HUDEP-2 (cell line): ENCODE results near the gene GMDS.

ENCODE experiments used
- DNase-seq, 76 experiments: peaks; one replicate each; lab custom pipeline; 2025; ENCODE audit not compliant: unreplicated experiment in 76 of 76; lab: John Stamatoyannopoulos, UW

The GMDS gene

DNA sequence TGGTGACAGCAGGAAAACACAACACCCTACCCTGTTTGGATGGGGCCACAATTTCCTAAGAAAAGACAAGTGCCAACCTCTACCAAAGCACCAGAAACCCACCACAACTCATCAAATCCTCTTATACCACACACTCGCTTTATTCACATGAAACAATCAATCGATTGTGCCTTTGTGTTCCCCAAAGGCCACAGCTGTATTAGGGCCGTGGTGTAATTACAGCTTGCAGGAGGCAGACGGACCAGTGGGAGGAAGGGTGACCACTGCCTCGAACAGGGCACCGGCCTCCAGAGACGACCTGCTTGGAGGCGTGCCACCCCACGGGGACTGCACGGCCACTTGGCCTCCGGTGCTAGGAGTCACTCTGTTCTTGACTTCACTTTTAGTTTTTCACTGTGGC, 371.6 kb downstream of the GMDS start:
- no peak for DNase-seq

DNA sequence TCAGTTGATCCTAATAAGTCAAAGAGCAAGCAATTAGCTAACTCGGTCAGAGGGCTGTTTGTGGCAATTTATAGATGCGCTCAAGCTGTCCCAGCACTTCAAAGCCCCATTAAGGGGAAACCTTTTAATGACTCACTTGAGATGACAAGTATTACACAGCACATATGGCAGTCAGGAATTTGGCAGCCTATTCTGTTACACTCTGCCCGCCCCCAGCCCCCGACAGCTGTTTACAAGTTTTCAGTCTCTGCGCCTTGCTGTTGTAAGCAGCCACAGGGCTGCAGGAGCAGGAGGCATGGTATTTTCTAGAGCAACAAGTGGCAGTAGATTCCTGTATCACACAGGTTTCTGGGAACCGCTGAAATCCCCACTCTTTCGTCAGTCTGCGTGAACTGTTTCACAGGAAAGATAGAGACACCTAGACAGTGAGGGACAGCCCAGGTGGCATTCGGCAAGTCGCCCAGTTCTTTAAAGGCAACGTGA, 372.7 kb downstream of the GMDS start:
- no peak for DNase-seq

DNA sequence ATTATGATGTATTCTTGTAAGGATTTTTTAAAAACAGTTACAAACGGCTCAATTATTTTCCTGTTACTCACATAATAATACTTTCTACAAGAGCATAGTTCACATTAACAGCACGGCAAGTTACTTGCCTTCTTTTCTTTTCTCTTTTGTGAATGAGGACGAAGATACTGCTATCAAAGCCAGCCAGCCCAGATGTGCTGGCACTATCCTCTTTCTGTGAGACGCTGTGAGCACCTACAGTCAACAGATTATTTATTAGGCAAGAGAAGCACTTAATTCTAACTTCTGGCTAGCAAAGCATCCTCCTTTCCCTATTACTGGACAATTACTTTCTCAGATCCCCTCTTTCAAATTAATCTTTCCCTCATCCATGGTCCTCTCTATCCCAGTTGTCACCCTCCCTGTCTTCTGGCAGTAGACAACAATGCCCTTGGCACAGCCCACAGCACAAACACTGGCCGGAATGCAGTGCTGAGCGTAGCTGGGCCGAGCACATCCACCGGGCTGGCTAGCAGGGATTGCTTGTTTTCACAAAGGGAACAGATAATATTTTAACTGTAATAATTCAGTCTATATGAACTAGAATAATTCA, 373.6 kb downstream of the GMDS start:
- DNase-seq, result no peak

GRCh38 chr6:1870932-1871331, 374.5 kb downstream of the GMDS start:
- DNase-seq, result no peak

DNA sequence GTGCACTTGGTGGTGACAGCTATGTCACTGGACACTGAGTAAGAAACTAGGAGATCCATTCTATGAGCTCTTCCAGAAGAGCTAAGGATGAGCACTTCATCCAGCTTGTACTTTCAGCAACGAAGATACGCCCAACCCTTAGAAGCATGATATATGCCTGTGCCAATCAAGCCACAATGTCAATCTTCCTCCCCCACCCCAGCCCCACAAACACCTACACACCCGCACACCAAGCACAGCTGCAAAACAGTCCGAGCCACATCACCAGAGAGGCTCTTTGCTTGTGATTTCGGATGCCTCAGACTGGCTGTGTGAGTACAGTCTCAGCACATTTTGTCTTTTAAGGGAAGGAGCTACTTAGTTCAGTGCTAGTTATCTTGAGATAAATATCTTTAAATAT, 375.2 kb downstream of the GMDS start:
- no peak for DNase-seq

GRCh38 chr6:1869769-1870168, 375.6 kb downstream of the GMDS start:
- no peak for DNase-seq

- DNase-seq, result no peak
Measured at GRCh38 chr6:1869308-1869707, 376.1 kb downstream of the GMDS start.

DNA sequence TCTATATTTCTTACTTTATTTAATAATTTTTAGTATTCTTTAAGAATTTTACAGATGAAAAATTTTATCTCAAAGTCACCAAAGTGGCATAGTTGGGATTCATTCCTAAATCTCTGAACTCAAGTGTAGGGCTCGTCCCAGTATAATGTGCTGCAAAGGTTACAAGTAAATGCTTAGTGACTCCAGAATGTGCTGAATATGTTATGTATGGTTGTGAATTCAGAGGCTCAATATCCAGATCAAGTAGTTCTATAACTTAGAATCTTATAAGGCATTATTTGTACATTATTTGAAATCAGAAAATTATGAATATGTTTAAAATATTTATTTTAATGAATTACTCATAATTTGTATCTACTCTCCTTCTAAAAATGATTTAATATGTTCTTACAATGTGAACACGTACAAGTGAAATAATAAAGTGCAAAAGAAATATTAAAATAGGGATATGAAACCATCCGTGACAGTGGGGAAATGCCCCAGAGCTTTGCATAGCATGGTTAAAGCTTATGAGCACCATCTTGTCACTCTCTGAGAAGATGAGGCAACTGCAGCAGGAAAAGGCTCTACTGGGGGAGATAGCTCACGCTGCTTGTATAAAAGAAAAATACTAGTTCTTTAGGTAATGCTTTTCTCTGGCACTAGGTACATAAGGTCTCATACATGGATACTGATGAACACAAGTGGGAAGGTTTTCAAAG, 376.7 kb downstream of the GMDS start:
- DNase-seq, result no peak

DNA sequence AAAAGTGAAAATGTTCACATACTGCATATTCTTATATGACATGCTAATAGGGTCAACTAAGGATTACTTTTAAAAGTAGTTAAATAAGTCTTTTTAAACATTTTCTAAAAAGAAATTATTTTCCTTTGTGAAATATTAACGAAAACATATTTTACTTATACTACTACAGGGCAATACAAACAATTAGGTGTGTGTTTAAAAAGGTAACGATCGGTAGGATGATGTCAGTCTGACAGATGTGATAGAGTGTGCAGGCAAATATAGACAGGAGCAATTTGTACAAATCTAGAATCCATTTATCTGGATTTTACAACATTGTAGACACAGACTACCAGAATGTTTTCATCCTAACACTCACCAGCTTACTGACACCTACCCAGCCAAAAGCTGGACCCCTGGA, 378.2 kb downstream of the GMDS start:
- no peak for DNase-seq

GRCh38 chr6:1865585-1865984, 379.8 kb downstream of the GMDS start:
- no peak for DNase-seq

GRCh38 chr6:1864496-1864895, 380.9 kb downstream of the GMDS start:
- no peak for DNase-seq

- no peak for DNase-seq
Measured at GRCh38 chr6:1862411-1862810, 383.0 kb downstream of the GMDS start.

GRCh38 chr6:1860756-1861348, 384.6 kb downstream of the GMDS start:
- no peak for DNase-seq

DNA sequence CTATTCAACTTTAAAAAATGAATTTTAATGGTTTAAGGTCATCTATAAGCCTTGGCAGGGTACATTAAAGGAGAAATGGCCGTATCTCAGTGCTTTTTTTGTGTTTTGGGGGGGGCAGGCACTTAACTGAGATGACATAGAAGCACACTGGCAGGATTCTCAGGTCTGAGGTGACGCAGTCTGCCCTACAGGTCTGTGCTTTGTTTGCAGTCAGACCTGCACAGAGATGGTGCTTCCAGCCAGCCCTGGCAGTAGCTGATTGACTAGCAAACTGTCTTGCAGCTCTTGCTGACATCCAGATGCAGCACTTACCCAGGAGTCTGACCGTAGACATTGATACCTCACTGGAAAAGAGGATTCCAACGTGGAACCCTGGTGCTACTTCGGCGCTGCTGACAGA, 386.5 kb downstream of the GMDS start:
- DNase-seq, result no peak

GRCh38 chr6:1858196-1858595, 387.2 kb downstream of the GMDS start:
- DNase-seq, result no peak

GRCh38 chr6:1856381-1856780, 389.0 kb downstream of the GMDS start:
- no peak for DNase-seq

DNA sequence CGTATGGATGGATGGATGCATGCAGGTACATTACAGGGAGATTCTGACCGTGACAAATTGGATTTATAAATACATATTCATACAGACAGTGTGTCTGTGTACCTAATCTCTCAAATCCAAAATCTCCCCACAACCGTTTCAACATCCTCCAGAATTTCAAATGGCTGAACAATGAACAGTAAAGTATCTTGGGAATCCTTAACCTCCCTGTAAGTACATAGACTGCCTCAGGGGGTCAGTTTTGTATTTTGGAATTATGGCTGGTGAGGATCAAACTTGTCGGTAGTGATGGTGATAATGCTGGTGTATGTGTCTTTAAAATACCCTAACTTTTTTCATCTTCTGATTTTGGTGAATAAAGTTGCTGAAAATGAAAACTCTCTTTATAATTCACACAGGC, 389.5 kb downstream of the GMDS start:
- no peak for DNase-seq

DNA sequence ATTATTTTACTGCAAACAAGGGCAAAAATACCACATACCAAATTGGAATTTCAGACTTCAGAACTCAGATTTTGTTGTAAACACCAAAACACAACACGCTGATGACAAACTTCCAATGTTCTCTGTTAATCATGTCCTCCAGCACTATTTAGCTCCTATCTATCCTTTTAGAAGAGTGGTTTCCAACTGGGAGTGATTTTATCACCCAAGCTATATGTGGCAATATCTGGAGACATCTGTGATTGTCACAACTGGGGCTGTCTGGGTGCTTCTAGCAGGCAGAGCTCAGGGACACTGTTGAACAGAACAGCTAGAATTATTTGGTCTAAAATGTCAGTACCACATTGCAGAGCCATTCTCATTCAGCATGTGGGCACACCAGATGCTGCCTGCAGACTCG, 391.1 kb downstream of the GMDS start:
- DNase-seq, result no peak

DNA sequence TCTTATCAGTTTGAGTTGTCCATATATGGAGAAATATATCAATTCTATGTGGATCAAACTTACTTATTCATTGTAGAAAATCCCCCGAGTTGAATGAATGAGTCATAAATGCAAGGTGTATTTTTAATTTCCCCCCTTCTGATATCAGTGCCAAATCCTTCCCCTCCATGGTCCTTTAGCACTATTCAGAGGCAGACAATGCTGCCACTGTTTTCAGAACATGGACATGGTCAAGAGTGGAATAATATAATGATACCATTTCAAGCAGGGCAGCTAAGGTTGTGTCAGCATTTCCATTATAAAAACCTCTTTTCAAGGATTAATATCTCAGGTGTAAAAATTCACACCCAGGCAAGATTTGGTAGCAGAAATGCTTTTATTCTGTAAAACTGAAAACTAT, 391.6 kb downstream of the GMDS start:
- DNase-seq, result no peak

GRCh38 chr6:1851681-1852456, 393.5 kb downstream of the GMDS start:
- no peak for DNase-seq

- no peak for DNase-seq
Measured at GRCh38 chr6:1850840-1851157, 394.6 kb downstream of the GMDS start.
